C4-2B (cell line): ENCODE results near the gene AP2S1.

ENCODE experiments used
- CTCF ChIP-seq: fragments of 450-650 bp; conservative IDR thresholded peaks from 2 replicates; pipeline ENCODE4 v1.5.1; 2017; ENCODE audit warnings: mild to moderate bottlenecking
- ZFX ChIP-seq: fragments of 450-650 bp; IDR thresholded peaks from 2 replicates; pipeline ENCODE4 v1.6.1; 2017

DNA sequence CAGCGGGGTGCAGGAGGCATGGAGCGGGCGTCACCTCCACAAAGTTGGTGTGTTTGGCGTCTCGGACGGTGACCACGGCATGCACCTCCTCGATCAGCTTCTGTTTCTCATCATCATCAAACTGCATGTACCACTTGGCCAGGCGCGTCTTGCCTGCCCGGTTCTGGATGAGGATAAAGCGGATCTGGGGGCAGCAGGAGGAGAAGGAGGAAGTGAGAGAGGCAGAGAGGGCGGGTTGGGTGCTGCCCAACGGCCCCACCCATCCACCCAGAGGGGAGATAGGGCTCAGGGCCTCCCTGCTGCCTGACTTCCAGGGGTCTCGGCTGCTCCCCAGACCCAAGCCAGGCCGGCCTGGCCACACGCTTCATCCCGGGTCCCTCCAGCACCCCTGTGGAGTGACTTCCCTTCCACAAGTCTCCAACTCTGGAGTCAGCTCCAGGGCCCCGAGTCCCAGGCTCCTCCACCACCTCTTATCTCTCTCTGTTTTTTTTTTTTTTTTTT, 4.6 kb downstream of the AP2S1 start:
- TF ChIP-seq CTCF (no peak), ZFX (no peak)
